KG1 (cell line): ENCODE results near the gene COL16A1.

Source experiments
- DNase-seq: peaks from one replicate; lab custom pipeline; 2025; lab: John Stamatoyannopoulos, UW

The COL16A1 gene

DNA sequence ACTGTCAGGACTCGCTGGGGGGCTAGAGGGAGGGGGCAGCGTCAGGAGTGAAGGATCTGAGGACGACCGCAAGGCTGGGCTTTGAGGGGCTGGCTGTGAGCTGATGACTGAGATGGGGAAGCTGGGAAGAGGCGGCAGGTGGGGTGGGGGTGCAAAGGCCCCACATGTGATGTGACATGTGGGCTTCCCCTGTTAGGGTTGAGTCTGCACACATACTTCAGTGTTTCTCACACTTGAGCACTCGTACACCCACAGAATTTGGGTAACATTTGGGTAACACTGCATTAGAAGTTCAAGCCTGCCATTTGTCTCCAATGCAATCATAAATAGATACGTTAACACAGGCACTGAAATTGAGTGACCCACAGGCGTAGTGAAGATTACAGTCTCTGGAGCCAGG, 16.2 kb downstream of the COL16A1 start:
- no peak for DNase-seq

DNA sequence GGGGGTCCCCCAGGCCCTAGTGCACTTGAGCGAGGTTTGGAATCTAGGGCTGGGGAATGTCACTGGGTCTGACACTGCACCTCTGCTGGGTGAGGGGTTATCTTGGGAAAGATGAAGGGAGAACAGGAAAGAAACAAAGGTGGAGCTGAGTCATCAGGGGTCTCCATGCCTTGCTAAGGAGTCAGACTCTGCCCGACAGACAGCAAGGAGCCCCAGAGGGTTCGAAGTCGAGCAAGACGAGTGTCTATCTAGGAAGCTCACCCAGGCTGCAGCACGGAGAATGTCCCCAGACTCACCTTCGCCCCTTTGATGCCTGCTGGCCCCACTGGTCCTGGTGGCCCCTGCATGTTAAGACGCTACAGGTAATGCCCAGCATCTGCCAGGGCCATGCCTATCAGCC, 18.0 kb downstream of the COL16A1 start:
- no peak for DNase-seq

DNA sequence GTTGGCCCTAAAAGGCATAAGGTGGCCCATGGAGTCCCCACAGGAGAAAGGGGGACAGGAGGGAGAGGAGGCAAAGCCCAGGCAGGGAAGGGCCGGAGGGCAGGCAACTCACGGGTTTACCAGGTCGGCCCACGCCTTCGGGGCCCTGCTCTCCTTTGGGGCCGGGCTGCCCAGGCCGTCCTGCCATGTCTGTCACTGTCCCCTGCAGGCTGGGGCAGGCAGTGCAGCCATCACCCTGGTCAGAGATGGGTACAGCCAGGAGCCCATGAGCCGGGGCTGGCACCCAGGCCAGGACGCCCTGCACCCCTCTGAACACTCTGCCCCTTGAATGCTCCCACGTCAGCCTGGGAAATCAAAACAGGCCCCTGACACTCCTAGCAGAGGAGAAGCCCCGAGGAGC, 19.8 kb downstream of the COL16A1 start:
- DNase-seq: no peak

DNA sequence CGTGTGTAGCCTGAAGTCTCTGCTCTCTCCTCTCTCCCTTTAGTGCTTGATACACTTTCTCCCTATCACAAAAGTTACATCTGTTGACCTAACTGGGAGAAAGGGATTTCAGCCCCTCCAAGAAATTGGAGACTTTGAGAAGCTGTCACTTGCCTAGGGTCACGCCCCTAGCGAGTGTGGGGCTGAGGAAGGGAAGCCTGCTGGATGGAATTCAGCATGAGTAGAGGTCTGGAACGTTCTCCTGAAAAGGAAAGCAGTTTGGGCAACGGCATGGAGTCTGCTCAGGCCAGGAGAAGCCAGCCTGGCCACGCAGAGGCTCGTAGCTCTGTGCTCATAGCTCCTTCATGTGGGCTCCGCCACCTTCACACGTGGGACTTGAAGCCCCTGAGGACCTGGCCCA, 22.4 kb downstream of the COL16A1 start:
- no peak for DNase-seq

DNA sequence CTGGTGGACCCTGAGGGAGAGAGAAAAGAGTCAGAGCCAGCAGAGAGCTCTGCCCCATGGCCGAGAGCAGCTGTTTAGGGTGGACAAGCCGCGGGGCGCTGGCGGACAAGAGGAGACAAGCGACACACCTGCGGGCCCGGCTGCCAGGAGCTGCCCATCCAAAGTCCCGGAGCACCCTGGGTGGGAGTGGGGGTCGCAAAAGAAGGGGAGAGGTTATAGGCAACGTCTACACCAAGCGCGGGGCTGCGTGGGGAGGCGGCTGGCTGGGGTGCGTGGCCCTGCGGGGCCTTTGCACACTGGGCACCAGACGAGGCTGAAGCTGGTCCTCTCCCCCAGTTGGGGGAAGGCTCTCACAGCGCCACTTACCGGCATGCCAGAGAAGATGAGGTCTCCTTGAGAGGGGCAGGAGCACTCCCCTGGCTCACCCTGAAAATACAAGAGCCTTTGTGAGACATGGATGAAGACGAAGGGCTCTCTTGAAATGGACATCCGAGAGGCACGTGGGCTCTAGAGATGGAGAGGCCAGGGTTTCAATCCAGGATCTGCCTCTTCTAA, 24.1 kb downstream of the COL16A1 start:
- no peak for DNase-seq

DNA sequence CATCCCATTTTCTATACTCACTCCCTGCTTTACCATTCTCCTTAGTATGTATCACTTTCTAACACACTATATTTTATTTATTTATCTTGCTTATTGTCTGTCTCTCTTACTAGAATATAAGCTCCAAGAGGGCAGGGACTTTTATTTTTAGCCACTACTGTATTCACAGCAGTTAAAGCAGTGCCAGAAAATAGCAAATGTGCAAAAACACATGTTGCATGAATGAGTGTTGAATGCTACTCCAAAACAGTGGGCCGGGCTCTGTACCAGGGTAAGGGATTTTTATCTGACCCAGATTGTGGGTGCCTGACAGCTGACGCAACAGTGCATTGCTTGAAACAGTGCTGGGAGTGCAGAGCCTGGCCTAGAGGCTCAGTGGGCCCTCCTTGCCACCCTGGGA, 24.7 kb downstream of the COL16A1 start:
- DNase-seq: no peak

DNA sequence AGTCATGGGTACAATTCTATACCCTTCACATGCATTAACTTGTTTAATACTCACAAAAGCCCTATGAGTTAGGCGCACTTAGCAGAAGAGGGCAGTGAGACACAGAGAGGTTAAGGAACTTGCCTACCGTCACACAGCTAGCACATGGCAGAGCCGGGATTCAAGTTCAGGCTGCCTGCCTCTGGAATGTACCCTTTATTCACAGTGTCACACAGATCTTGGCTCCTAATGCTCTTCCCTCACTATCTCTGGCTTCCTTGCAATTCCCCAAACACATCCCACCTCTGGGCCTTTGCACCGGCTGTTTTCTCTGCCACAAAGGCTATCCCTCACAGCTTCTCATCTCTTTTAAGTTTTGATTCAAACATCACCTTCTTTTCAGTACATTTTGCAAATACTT, 25.1 kb downstream of the COL16A1 start:
- DNase-seq: no peak

DNA sequence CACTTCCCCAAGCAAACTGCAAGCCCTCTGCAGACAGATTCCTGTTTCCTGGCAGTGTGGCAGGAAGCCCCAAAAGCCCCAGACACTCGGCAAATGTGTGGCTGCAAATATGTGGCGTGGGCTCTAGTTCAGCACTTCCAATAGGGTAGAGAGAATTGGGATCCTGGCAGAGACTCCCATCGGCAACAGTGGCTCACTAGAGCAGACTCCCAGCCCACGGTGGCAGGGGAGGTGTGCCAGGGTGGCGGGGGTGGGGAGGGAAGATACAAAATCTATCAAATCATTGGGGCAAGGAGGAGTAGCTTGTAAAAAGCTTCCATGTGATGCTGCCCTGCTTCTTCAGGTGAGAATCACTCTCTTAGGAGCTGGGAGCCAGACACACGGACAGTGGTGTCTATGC, 25.9 kb downstream of the COL16A1 start:
- no peak for DNase-seq

DNA sequence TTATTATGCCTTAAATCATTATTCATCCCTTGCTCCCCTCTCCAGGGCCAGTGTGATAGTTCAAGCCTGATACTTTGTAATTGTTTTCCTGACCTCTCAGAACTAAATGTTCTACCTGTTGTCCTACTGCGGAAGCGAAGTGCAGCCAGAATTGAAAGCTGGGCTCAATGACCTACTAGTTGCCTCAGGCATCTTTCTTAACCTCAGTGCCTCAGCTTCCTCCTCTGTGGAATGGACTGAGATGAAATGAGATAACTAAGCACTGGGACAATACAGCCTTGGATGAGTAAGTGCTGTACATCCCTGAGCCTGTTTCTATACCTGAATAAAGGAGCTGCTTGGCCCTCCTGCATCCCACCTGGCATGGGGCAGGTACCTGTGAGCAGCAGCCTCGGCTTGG, 26.4 kb downstream of the COL16A1 start:
- DNase-seq: no peak

DNA sequence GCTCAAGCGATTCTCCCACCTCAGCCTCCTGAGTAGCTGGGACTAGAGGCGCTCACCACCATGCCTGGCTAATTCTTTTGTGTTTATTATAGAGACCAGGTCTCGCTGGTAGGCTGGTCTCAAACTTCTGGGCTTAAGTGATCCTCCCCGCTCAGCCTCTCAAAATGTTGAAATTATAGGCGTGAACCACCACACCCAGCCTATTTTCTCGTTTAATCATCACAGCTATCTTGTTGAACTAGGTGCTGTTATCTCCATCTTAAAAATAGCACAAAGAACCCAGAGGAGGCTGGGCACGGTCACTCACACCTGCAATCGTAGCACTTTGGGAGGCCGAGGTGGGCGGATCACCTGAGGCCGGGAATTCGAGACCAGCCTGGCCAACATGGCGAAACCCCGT, 28.1 kb downstream of the COL16A1 start:
- no peak for DNase-seq

DNA sequence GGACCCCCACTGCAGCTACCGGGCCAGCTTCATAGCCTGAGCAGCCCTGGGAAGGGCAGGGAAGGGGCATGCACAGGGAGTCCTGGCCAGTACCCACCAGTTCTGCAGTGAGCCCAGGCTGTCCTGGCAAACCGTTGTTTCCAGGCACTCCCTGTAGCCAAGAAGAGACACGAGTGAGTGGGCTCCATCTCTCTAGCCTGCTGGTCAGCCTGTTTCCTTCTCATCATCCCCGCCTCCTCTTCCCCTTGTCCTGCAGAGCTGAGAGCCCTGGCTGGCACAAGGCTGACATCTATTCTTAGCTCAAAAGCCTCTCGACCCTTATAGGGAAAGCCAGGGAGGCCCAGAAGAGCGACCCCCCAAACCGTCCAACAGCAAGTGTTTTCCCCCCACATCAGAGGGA, 28.7 kb downstream of the COL16A1 start:
- DNase-seq: no peak

DNA sequence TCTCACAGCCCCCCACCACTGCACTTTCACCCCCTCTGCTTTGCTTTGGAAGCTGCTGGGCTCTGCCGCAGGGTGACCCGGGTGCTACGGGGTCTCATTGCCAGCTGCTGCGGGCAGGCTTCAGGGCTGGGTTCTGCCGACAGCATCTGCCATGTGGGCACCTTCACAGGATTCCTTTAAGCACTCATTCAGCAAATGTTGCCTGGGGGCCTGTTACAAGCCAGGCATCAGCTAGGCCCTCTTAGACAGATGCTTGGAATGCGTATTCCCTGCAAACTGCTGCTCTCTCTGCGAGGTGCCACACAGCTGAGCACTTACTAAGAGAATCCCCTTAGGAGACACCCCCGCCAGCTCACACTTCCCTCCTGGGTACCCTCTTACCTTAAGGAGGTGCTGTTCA, 29.2 kb downstream of the COL16A1 start:
- no peak for DNase-seq

DNA sequence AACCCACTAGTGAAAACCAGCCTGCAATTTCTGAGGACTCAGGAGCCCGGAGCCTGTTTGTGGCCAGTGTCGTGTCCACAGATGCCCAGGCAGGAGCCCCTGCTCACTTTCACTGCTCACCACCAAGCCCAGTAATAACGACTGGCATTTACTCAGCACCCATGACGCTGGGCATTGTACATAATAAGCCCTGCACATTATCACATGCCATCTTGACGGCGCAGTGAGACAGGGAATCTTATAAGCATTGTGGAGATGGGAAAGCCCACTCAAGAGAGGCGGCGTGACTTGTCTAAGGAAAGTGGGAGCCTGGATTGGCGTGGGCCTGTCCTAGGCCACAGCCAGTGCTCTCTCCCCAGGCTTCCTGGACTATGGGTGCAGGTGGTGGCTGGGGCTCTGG, 30.4 kb downstream of the COL16A1 start:
- DNase-seq: no peak

DNA sequence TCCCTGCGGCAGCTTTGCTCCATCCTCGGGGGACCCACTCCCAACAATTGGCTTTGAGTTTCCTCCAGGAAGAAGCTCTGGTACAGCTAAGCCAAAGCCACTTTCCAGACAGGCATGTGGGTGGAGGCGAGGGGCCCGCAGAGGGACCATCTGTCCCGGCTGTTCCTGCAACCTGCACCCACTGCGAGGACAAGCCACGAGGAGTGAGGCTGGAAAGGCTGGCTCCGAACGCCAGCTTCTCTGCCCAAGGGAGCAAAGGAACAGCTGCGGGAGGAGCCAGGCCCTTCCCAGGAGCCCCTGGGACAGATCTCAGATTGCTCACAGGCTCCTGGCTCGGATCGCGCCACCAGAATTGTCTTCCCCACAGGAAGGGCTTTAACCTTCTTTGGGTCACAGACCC, 30.8 kb downstream of the COL16A1 start:
- no peak for DNase-seq

DNA sequence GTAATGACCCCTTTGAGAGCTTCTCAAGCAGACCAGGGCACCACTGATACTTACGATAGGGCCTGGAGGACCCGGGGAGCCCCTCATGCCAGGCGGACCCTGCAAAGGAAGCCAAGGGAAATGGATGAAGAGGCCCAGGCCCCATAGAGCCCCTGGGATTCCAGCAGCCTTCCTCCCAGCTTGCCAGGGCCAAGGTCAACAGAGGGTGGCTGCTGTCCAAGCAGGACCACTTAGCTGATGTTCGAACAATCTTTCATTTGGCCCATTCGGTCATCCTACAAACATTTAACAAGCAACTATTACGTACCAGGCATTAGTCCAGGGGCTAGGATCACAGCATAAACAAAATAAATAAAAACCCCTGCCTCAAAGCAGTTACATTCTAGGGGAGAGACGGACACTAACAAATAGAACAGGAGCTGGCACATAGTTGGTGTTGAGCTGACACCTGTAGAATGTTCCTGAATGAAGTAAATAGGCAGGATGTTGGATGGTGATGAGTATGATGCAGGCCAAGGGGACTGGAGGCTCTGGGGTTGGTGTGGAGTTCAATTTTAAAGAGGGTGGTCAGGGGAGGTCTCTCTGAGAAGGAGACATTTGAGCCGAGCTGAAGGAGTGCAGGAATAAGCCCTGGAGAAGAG, 32.1 kb downstream of the COL16A1 start:
- DNase-seq: no peak

DNA sequence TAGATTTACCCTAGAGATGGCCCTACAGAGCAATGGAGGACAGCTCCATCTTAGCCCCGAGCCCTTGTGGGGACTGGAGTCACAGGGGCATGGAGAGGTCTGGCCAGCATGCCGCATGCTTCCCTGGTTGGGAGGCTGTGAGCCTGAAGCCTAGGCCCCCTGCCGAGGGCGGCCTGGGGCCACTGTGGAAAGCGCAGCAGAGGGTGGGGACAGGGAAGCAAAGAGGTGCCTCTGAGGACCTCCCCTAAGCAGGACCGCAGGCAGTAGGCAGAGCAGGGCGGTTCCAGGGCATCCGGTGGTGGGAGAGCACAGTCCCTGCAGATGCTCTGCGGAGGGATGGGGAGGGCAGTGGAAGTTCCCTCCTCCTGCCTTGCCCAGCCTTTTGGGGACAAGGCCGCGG, 32.7 kb downstream of the COL16A1 start:
- DNase-seq: no peak

DNA sequence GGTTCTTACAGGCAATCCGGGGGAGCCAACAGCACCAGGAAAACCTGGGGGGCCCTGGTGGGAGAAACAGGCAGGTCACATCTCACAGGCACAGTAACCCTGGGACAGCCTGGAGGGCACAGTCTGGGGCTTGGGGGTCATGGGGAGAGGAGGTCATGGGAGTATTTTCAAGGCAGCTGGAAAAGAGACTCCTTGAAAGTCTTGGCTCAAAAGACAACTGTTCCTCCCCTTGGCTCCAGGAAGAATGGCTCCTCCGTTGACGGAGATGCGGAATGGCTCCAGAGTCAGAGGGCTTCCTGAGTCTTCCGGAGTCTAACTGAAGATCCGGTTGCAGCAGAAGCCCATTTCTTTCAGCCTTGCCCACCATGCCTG, 33.2 kb downstream of the COL16A1 start:
- no peak for DNase-seq

DNA sequence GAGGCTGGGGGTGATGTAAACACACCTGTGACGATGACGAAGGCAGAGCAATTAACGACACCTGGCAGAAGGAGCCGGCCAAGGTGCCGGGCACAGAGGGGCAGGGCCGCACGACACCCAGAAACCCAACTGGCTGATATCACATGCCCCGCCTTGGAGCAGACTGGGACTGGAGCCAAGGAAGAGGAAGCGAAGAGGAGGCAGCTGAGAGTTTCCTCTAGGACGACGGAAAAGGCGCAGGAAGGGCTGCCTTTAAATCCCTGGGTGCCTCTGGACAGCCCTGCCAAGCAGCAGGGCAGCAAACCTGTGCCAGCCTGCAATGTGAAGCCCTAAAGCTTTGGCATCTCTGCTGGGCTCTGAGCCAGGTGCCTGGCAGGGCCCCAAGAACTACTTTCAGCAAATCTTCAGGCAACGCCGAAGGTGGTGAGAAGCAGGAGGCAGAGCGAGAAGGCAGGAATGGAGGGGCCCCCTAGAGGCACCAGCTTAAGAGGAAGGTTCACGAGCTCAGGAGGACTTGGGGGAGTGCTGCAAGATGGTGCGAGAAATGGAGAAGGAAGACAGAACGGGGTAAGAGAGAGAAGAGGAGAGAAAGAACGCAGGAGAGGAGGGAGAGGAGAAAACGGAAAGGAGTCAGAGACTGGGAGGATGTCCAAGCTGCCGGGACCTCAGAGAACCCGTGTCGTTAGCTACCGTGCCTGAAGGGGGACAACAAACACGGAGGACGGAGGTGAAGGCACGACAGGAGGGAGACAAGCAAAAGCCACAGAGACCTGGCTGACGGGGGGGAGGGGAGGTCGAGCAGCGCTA, 33.8 kb downstream of the COL16A1 start:
- peak; percentile 16 for DNase-seq

DNA sequence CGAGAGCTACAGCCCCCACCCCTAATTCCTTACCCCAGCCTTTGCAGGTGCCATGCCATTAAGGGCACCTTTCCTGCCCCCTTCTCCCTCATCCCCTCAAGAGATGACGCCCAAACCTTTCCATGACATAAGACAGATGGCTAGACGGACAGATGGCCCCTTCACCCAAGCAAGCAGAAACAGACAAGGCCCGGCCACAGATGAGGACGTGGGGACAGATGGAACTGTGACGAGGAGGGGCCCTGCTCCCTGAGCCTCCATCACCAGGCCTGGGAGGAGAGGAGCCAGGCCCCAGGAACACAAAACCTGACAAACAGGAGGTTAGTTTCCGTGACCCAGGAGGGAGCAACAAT, 34.4 kb downstream of the COL16A1 start:
- no peak for DNase-seq

DNA sequence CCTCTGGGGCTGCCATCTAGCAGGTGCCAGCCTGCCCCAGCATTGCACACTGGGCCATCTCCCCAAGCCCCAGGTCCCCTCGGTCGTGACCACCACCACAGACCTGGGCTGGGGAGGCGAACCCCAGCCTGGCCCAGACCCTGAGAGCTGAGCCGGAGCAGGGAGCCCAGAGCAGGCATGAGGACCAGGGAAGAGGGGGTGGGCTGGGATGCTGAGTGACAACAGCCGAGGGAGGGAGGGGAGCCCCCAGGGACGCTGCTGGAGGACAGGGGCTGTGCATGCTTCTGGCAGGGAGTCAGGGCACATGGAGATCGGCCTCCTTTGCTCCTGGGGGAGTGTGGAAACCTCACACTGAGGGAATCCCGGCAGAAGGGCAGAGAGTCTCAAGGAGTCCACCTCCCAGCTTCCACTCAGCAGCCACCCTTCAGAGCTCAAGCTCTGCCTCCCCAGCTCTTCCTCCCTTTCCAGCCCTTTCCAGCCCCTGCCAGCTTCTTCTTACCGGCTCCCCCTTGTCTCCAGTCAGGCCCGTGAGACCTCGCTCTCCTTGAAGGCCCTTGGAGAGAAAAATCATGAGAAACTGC, 35.4 kb downstream of the COL16A1 start:
- no peak for DNase-seq

DNA sequence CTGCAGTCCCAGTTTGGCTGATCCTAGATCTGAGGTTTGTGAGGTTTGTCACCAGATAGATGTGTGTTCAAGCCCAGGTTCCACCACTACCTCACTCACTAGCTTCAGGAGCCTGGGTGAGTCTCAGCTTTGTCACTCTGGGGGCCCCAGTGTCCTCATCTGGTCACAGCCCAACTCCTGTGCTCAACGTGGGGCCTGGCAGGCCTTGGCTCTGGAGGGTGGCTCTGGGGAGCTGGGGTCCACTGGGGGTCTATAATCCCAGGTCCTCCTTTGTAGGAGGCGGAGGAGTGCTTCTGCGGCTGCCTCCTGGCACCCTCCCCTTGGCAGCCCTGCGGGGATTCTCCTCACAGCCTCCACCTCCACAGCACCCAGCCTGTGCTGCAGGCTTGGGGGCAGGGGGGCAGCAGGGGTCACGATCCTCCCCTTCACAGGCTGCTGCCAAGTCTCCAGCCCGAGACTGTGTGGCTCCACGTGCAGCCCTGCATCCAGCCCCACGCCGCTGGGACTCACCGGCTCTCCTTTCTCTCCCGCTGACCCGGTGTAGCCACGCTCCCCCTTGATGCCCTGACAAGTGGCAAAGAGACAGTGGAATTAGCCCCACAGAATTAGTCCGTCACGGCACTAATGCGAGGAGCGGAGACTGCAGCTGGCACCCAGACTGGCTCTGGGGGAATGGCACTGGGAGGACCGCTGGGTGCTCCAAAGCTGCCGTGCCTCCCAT, 36.6 kb downstream of the COL16A1 start:
- DNase-seq: no peak

DNA sequence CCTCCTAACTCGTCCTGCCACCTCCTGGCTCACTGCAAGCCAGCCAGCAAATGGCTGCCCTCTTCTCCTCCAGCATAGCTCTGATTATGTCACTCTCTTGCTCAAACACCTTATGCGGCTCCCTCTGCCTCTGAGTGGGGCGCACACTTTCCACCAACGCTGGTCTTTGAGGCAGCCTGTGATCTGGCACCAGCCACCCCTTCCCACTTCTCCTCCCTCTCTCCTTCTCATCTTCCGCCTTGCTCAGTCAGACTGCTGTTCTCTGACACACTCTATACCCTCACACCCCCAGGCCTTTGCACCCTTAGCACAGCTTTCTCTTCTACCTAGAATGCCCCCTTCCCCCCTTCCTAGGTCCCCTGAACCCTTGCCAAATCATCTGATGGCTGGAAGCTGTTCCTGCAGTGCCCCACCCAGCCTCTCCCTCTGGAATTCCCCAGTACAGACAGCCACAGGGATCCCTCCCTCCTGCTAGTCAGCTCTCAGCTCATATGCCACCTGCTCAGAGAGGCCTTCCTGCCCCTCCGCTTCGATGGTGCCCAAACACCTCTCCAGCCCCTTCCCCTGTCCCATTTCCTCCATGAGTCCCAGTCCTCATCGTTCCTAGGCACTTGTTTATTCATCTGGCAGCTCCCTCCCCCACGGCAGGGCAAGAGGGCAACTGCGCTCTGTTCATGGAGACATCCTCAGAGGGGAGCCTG, 37.4 kb downstream of the COL16A1 start:
- DNase-seq: no peak
